Heart left ventricle (tissue), 16 donors: ENCODE measurements around the gene EXOSC5. TPM values are rescaled to one million over a fixed set of nuclear protein-coding genes. Genes with fewer than 3 reads are reported as not detected.
A peak's percentile ranks its signal among the peaks of the same experiment; 100 is the strongest.

Experiments
- ATAC-seq, 4 donors: fragments of 200-7000 bp; cut with Tn5 transposase; one replicate each; pipeline ENCODE4 v1.9.1; 2020 to 2022; ENCODE audit warnings: moderate library complexity in 4 of 4, mild to moderate bottlenecking in 3 of 4, moderate number of reproducible peaks in 1 of 4
- DNase-seq, 5 donors: peaks; one replicate each; pipeline ENCODE4 v3.0.0-alpha.2; 2020
- H3K27ac ChIP-seq, 12 donors: fragments of 200-600 bp; sonication (generic) in 4 of 12; one replicate each; pipeline versions ENCODE4 v1.5.0 to v1.8.0; 2016 to 2022; ENCODE audit warnings: mild to moderate bottlenecking in 2 of 12
- H3K27me3 ChIP-seq, 9 donors: fragments of 200-600 bp; sonication (generic) in 2 of 9; one replicate each; pipeline versions ENCODE4 v1.5.1 to v1.8.0; 2016 to 2022; ENCODE audit warnings: mild to moderate bottlenecking in 3 of 9
- H3K36me3 ChIP-seq, 9 donors: fragments of 200-600 bp; sonication (generic) in 2 of 9; one replicate each; pipeline versions ENCODE4 v1.5.0 to v1.8.0; 2018 to 2022; ENCODE audit warnings: mild to moderate bottlenecking in 2 of 9
- H3K4me1 ChIP-seq, 12 donors: fragments of 200-600 bp; sonication (generic) in 4 of 12; one replicate each; pipeline versions ENCODE4 v1.5.0 to v1.8.0; 2016 to 2022; ENCODE audit warnings: mild to moderate bottlenecking in 3 of 12
- H3K4me3 ChIP-seq, 12 donors: fragments of 200-600 bp; sonication (generic) in 4 of 12; one replicate each; pipeline versions ENCODE4 v1.5.0 to v1.8.0; 2017 to 2022; ENCODE audit warnings: mild to moderate bottlenecking in 9 of 12, moderate library complexity in 4 of 12
- H3K9me3 ChIP-seq, 12 donors: fragments of 200-600 bp; sonication (generic) in 4 of 12; one replicate each; pipeline versions ENCODE4 v1.5.0 to v1.8.0; 2016 to 2022; ENCODE audit warnings: mild to moderate bottlenecking in 1 of 12
- POLR2A ChIP-seq, 2 donors: fragments of 450-650 bp; IDR thresholded peaks; one replicate each; pipeline ENCODE4 v1.6.1; 2017; ENCODE audit warnings: antibody characterized with exemption in 2 of 2, mild to moderate bottlenecking in 2 of 2, moderate library complexity in 2 of 2
- WGBS, 4 donors: extraction: QIAGEN DNeasy Blood & Tissue Kit in 2 of 4; methylation state at CpG; one replicate each; pipeline versions ENCODE4 v1.1.5 to v1.1.7; 2013 to 2018; 5-methylcytosine and 5-hydroxymethylcytosine counted together
- intact Hi-C, 10 donors: fragments of 100-400 bp; cut with DNase I; formaldehyde crosslinking; loops; one replicate each; pipeline versions ENCODE4 v1.11.1 to v1.14.2; 2022
- polyA plus RNA-seq, 2 donors: library from polyadenylated mRNA; stranded (reverse); fragments of 200-250 nt; gene quantifications; one replicate each; pipeline ENCODE4 v1.2.3, GENCODE V29; 2013
- total RNA-seq, 9 donors: library from RNA; depleted of rRNA in 2 of 9; stranded (reverse); fragments of >200 nt in 2 of 9; fragmentation: NEBNext Ultra II Directional in 3 of 9; extraction: Animal tissue kit (Norgen Biotek cat#: 25700) in 3 of 9; gene quantifications; one replicate each; pipeline versions ENCODE4 v1.1.0 to v1.2.4, GENCODE V29; 2016 to 2023
- TF ChIP-seq, protein P1 (sequence below), 12 donors: fragments of 200-600 bp; sonication (generic) in 4 of 12; IDR thresholded peaks; one replicate each; pipeline versions ENCODE4 v1.5.0 to v1.8.0; 2018 to 2022; ENCODE audit warnings: antibody characterized with exemption in 12 of 12, mild to moderate bottlenecking in 5 of 12
- donor health status: ischemic (EF 13 %, LVEDD 7.1; RV severe dilation, severe dysfunction).
- donor health status: healthy with polysubstance abuse.
- donor health status: DM: no; HTN: yes; CAD: no.
- donor health status: DM: no; HTN: no; CAD: no.
- donor health status: ischemic (EF 25% LVEDD 6.9; RV normal size, moderate dysfunction).
- donor health status: ischemic (EF 25% LVEDD 5.7; RV mildly dilated, moderate dysfunction).
- donor health status: healthy.
- donor health status: DM: yes; HTN: yes; CAD: no.
- donor health status: ischemic (EF 35%, LVEDD 5.7; RV mildly dilated, moderate dysfunction).
- donor health status: nonischemic (EF 11% LVEDD 7.7; RV severe dilation, severe dysfunction).
- donor health status: DM: yes; HTN: yes; CAD: no.
- donor health status: PGD.
- donor health status: ischemic (EF 29% LVEDD 5.4; RV normal size, mild dysfunction).
- donor health status: nonischemic (EF 23%, LVEDD 6.1; RV moderate dilation, normal function).

Gene EXOSC5
- total and polyA plus RNA-seq, 11 donors = 9.6 to 40.4 (median 13.7) TPM

DNA sequence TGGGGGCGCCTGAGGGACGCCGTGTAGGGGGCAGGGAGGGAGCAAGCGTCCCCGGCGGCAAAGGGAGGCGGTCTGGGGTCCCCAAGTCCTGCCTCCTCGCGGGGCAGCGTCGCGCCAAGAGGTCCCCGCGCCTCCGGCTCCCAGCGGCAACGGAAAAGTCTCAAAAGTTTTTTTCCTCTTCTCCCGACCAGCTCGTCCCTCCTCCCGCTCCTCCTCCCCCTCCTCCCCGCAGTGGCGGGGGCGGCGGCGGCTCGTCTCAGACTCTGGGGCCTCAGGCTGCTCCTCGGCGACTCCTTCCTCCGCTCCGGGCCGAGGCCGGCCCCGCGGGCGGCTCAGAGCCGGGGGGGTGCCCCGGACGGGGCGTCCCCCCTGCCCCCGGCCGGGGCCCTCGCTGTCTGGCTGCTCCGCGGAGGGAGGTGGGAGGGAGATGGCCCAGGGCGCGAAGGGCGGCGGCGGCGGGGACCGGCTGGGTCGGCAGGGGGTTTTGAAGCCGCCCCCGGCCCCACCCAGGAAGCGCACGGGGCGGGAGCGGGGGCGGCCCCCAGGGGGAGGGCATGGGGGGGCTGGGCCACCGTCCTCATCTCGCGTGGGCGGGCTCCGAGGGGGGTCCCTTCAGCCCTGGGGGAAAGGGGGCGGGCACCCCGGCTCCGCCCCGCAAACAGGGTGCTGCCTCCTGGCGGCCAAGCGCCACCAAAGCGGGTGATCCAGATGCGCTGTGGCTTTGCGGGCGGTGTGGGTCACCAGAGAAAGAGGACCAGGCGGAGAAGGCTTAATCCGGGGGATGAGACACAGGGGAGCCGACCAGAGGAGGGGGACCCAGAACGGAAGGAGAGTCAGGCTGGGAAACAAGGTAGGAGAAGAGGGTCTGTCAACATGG, 43.5 kb downstream of the EXOSC5 start, which contains the start of gene TGFB1:
TGFB1 (minus strand) TSS at position 457 of the 877 bp plus-strand sequence. CDS start 878 bp downstream, outside the sequence.
- ATAC-seq (peak; percentile 64 to 78 (median 72)), DNase-seq (peak; percentile 90 to 97 (median 91))
- peaks cover 0 to 73% (median 25%) of the 10 kb centered on the region in 12 donors for H3K4me1 ChIP-seq
- H3K27me3 ChIP-seq = no peaks in the 10 kb centered on the region
- peak within 1 kb of the TSS; percentile 52 to 98 (median 74) for H3K4me3 ChIP-seq
- peak within 1 kb of the TSS; percentile 67 to 96 (median 90) for H3K27ac ChIP-seq
- 1% methylated on average over 40 to 78 of the region's 78 CpGs for WGBS, 4 donors
- intact Hi-C loops = loop anchor here in 6 of 10 donors (2.0 to 5.0 kb wide), 7 partner anchors 27 to 147 kb away; partner anchors contain the start of genes CCDC97 (in 3 of the 6) and HNRNPUL1 (in 1 of the 6)
- TF ChIP-seq, protein P1, sequence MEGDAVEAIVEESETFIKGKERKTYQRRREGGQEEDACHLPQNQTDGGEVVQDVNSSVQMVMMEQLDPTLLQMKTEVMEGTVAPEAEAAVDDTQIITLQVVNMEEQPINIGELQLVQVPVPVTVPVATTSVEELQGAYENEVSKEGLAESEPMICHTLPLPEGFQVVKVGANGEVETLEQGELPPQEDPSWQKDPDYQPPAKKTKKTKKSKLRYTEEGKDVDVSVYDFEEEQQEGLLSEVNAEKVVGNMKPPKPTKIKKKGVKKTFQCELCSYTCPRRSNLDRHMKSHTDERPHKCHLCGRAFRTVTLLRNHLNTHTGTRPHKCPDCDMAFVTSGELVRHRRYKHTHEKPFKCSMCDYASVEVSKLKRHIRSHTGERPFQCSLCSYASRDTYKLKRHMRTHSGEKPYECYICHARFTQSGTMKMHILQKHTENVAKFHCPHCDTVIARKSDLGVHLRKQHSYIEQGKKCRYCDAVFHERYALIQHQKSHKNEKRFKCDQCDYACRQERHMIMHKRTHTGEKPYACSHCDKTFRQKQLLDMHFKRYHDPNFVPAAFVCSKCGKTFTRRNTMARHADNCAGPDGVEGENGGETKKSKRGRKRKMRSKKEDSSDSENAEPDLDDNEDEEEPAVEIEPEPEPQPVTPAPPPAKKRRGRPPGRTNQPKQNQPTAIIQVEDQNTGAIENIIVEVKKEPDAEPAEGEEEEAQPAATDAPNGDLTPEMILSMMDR (IDR thresholded peaks at IDR 0.05) = peak; percentile 78 to 98 (median 90)
- peak in 1 of 2 donors; percentile 65 for TF ChIP-seq POLR2A (IDR thresholded peaks at IDR 0.05)
- H3K9me3 ChIP-seq = no peaks in the 10 kb centered on the region
- no peaks in the 10 kb centered on the region for H3K36me3 ChIP-seq

DNA sequence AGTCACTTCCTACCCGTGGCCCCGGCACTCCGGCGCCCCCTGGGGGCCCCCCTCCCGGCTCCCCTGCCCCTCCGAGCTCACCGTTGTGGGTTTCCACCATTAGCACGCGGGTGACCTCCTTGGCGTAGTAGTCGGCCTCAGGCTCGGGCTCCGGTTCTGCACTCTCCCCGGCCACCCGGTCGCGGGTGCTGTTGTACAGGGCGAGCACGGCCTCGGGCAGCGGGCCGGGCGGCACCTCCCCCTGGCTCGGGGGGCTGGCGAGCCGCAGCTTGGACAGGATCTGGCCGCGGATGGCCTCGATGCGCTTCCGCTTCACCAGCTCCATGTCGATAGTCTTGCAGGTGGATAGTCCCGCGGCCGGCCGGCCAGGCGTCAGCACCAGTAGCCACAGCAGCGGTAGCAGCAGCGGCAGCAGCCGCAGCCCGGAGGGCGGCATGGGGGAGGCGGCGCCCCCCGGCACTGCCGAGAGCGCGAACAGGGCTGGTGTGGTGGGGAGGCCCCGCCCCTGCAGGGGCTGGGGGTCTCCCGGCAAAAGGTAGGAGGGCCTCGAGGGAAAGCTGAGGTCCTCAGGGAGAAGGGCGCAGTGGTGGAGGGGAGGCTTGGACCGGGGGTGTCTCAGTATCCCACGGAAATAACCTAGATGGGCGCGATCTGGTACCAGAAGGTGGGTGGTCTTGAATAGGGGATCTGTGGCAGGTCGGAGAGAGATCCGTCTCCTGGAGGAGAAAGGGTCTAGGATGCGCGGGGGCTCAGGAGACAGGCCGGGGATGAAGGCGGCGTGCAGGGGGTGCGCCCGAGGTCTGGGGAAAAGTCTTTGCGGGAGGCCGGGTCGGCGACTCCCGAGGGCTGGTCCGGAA, 44.3 kb downstream of the EXOSC5 start:
- H3K27ac ChIP-seq = peak overlapping the region; percentile 67 to 96 (median 90)
- H3K9me3 ChIP-seq = no peaks in the 10 kb centered on the region
- TF ChIP-seq, protein P1 (IDR thresholded peaks at IDR 0.05) = peak; percentile 18 to 69 (median 50)
- TF ChIP-seq POLR2A (IDR thresholded peaks at IDR 0.05) = no peak
- 1 to 2% (median 1%) methylated on average over 51 to 71 of the region's 71 CpGs for WGBS, 4 donors
- peaks cover 0 to 7% (median under 1%) of the 10 kb centered on the region in 9 donors for H3K36me3 ChIP-seq
- H3K4me3 ChIP-seq = peak overlapping the region; percentile 52 to 98 (median 74)
- ATAC-seq (peak in 3 of 4 donors; percentile 18 to 38 (median 19)), DNase-seq (peak; percentile 66 to 87 (median 75))
- no peaks in the 10 kb centered on the region for H3K27me3 ChIP-seq
- H3K4me1 ChIP-seq = peaks cover 0 to 65% (median 25%) of the 10 kb centered on the region in 12 donors
- intact Hi-C loops = loop anchor here in 6 of 10 donors (2.0 to 5.0 kb wide), 6 partner anchors 26 to 146 kb away; partner anchors contain the start of genes CCDC97 (in 3 of the 6) and HNRNPUL1 (in 1 of the 6)

DNA sequence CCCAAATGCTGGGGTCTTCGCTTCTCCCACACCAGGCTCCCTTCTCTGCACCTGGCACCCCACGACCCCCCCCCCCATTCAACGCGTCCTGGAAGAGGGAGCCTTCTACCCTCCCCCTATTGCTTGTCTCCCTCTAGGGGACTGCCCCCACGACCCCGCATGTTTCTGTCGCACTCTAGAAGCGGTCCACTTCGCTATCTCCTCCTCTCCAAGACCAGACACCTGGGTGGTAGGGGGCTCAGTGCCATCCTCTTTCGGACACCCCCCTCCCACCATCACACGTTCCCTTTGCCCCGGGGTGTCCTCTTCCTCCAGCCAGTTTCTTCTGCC, 44.9 kb downstream of the EXOSC5 start:
- H3K27ac ChIP-seq = peak overlapping the region; percentile 67 to 96 (median 90)
- peak overlapping the region; percentile 52 to 98 (median 74) for H3K4me3 ChIP-seq
- DNase-seq (no peak), ATAC-seq (no peak)
- 0 to 1% (median 0%) methylated on average over 12 of the region's 12 CpGs for WGBS, 4 donors
- H3K36me3 ChIP-seq = peaks cover 0 to 13% (median 6%) of the 10 kb centered on the region in 9 donors
- H3K4me1 ChIP-seq = peaks cover 0 to 59% (median 25%) of the 10 kb centered on the region in 12 donors
- TF ChIP-seq, protein P1 (IDR thresholded peaks at IDR 0.05) = no peak
- TF ChIP-seq POLR2A (IDR thresholded peaks at IDR 0.05) = no peak
- intact Hi-C loops = loop anchor here in 6 of 10 donors (2.0 to 5.0 kb wide), 6 partner anchors 25 to 145 kb away; partner anchors contain the start of genes CCDC97 (in 3 of the 6) and HNRNPUL1 (in 1 of the 6)
- H3K9me3 ChIP-seq = no peaks in the 10 kb centered on the region
- no peaks in the 10 kb centered on the region for H3K27me3 ChIP-seq
